ENCODE results near the gene PRUNE2. TPM values are rescaled to one million over a fixed set of nuclear protein-coding genes. Genes with fewer than 3 reads are reported as not detected.

The PRUNE2 gene
- total RNA-seq, 1 donor from 2014 or later = 4.3 TPM

DNA sequence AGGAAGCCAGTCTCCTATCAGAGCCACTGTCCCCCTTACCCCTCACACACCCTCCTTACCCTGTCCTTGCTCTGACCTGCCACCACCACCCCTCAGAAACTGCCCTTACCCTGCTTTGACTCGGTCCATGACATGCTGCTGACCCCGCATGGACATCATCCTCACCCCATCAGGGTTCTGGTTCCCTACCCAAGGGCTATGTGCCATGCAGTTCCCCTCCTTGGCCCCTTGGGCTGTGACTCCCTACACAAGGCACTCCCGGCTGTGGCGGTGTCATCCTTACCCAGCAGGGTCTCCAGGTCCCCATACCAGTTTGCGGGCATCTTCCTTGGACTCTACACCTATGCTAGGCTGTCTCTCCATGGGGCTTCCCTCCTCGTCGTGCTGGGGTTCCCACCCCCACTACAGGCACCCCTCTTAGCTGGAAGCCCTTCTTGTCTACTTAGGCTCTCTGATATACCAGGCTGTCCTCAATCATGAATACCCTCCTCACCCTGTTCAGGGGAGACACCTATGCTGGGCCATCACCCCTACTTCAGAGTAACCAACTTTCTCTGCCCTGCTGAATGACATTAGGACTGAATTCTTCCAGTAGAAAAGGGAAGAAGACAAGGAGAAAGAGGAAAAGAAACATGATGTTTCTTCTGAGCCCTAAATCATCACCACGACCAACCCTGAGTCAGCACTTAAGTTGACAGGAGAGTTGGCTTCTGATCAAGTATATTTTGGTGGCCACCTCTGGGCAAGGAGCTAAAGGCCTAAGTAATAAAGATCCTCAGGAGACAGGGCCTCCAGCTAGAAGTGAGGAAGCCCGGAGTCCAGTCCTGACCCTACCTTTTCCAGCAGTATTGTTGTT, 331.8 kb downstream of the PRUNE2 start:
- no peaks in the 10 kb centered on the region for H3K4me1 Mint-ChIP-seq
- TF ChIP-seq, protein P1, sequence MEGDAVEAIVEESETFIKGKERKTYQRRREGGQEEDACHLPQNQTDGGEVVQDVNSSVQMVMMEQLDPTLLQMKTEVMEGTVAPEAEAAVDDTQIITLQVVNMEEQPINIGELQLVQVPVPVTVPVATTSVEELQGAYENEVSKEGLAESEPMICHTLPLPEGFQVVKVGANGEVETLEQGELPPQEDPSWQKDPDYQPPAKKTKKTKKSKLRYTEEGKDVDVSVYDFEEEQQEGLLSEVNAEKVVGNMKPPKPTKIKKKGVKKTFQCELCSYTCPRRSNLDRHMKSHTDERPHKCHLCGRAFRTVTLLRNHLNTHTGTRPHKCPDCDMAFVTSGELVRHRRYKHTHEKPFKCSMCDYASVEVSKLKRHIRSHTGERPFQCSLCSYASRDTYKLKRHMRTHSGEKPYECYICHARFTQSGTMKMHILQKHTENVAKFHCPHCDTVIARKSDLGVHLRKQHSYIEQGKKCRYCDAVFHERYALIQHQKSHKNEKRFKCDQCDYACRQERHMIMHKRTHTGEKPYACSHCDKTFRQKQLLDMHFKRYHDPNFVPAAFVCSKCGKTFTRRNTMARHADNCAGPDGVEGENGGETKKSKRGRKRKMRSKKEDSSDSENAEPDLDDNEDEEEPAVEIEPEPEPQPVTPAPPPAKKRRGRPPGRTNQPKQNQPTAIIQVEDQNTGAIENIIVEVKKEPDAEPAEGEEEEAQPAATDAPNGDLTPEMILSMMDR (conservative IDR thresholded peaks at IDR 0.05) = no peak
- peaks cover 3% of the 10 kb centered on the region for H3K9me3 Mint-ChIP-seq
- no peak overlapping the region for H3K27ac Mint-ChIP-seq (ENCODE audit: unreplicated experiment)
- H3K27me3 Mint-ChIP-seq (ENCODE audit: low read depth) = no peaks in the 10 kb centered on the region
- H3K36me3 Mint-ChIP-seq (ENCODE audit: low read depth) = no peaks in the 10 kb centered on the region
- DNase-seq (ENCODE audit: low read depth, low spot score) = no peak
- no peak overlapping the region for H3K4me3 Mint-ChIP-seq

DNA sequence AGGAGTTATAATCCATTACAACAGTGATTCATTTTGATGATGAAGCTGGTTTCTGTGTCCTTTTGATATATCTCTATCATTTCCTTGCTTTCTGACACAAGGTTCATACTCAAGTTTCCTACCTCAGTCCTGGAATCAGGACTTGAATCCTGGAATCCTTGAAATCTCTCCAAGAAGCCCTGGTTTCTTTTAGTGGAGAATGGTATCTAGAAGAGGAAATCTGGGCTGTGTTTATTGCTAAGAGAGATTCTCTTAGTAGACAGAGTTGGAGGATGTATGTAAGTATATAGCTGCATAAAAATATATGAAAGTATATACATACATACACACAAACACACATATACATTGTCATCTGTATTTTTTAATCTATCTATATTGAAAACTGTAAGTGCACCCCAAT, 332.5 kb downstream of the PRUNE2 start:
- Mint-ChIP-seq H3K4me1 (no peaks in the 10 kb centered on the region), H3K27ac (ENCODE audit: unreplicated experiment) (no peak overlapping the region), H3K36me3 (ENCODE audit: low read depth) (no peaks in the 10 kb centered on the region), H3K27me3 (ENCODE audit: low read depth) (no peaks in the 10 kb centered on the region), H3K4me3 (no peak overlapping the region), H3K9me3 (peaks cover 3% of the 10 kb centered on the region)
- TF ChIP-seq, protein P1 (conservative IDR thresholded peaks at IDR 0.05) = no peak
- DNase-seq (ENCODE audit: low read depth, low spot score) = no peak

DNA sequence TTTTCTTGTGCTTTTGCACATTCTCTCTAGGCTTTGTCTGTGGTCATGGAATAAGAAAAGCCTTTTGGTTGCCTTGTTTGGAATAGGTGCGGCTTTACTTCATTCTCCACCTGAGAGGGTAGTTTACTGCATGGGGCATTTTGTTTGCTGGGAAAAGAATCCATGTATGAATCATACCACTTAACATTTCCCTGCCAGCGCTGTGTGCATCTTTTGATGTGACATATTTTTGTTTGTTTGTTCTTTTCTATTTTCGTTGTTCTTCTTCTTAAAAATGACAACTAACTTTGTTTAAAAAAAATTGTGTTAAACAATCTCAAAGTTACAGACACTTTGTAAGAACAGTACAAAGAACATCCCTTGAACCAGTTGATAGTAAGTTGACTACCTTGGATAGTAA, 333.8 kb downstream of the PRUNE2 start:
- H3K27me3 Mint-ChIP-seq (ENCODE audit: low read depth) = no peaks in the 10 kb centered on the region
- no peak overlapping the region for H3K4me3 Mint-ChIP-seq
- DNase-seq (ENCODE audit: low read depth, low spot score) = no peak
- H3K4me1 Mint-ChIP-seq = no peaks in the 10 kb centered on the region
- peaks cover 3% of the 10 kb centered on the region for H3K9me3 Mint-ChIP-seq
- TF ChIP-seq, protein P1 (conservative IDR thresholded peaks at IDR 0.05) = no peak
- H3K36me3 Mint-ChIP-seq (ENCODE audit: low read depth) = no peaks in the 10 kb centered on the region
- no peak overlapping the region for H3K27ac Mint-ChIP-seq (ENCODE audit: unreplicated experiment)

DNA sequence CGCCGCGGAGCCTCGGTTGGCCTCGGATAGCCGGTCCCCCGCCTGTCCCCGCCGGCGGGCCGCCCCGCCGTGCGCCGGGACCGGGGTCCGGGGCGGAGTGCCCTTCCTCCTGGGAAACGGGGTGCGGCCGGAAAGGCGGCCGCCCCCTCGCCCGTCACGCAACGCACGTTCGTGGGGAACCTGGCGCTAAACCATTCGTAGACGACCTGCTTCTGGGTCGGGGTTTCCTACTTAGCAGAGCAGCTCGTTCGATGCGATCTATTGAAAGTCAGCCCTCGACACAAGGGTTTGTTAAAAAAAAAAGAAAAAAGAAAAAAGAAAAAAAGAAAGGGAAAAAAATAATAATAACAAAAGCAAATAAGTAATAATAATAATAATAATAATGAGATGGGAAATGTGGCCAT, 334.2 kb downstream of the PRUNE2 start:
- no peaks in the 10 kb centered on the region for H3K27me3 Mint-ChIP-seq (ENCODE audit: low read depth)
- no peak overlapping the region for H3K4me3 Mint-ChIP-seq
- H3K4me1 Mint-ChIP-seq = no peaks in the 10 kb centered on the region
- peaks cover 3% of the 10 kb centered on the region for H3K9me3 Mint-ChIP-seq
- H3K36me3 Mint-ChIP-seq (ENCODE audit: low read depth) = no peaks in the 10 kb centered on the region
- no peak for DNase-seq (ENCODE audit: low read depth, low spot score)
- H3K27ac Mint-ChIP-seq (ENCODE audit: unreplicated experiment) = no peak overlapping the region
- TF ChIP-seq, protein P1 (conservative IDR thresholded peaks at IDR 0.05) = no peak

DNA sequence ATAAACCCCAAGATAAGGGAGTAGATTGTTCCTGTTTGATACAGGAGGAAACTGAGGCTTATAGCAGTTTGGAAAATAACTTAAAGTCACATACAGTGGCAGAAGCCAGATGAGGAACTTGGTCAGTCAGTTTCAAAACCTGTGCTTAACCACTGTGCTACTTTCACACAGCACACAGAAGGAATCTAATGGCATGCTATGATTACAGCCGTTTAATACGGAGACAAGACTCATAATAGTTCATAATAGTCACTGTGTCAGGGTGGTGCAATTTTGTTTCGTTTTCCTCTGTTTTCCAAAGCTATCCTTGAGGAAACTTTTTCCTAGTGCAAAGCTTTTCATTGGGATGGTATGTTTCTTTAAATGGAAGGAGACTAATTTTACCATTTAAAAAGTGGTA, 334.6 kb downstream of the PRUNE2 start:
- no peaks in the 10 kb centered on the region for H3K4me1 Mint-ChIP-seq
- H3K27ac Mint-ChIP-seq (ENCODE audit: unreplicated experiment) = no peak overlapping the region
- no peaks in the 10 kb centered on the region for H3K27me3 Mint-ChIP-seq (ENCODE audit: low read depth)
- H3K9me3 Mint-ChIP-seq = peaks cover 2% of the 10 kb centered on the region
- DNase-seq (ENCODE audit: low read depth, low spot score) = no peak
- no peak overlapping the region for H3K4me3 Mint-ChIP-seq
- no peaks in the 10 kb centered on the region for H3K36me3 Mint-ChIP-seq (ENCODE audit: low read depth)
- TF ChIP-seq, protein P1 (conservative IDR thresholded peaks at IDR 0.05) = no peak

Measured in neural crest cell (in vitro differentiated cells).